ENCODE data around the gene SRP9.

- TF ChIP-seq, protein P1, sequence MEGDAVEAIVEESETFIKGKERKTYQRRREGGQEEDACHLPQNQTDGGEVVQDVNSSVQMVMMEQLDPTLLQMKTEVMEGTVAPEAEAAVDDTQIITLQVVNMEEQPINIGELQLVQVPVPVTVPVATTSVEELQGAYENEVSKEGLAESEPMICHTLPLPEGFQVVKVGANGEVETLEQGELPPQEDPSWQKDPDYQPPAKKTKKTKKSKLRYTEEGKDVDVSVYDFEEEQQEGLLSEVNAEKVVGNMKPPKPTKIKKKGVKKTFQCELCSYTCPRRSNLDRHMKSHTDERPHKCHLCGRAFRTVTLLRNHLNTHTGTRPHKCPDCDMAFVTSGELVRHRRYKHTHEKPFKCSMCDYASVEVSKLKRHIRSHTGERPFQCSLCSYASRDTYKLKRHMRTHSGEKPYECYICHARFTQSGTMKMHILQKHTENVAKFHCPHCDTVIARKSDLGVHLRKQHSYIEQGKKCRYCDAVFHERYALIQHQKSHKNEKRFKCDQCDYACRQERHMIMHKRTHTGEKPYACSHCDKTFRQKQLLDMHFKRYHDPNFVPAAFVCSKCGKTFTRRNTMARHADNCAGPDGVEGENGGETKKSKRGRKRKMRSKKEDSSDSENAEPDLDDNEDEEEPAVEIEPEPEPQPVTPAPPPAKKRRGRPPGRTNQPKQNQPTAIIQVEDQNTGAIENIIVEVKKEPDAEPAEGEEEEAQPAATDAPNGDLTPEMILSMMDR (IDR thresholded peaks at IDR 0.05), result no peak
- TF ChIP-seq EP300 (IDR thresholded peaks at IDR 0.05) (no peak), POLR2A (IDR thresholded peaks at IDR 0.05; ENCODE audit: low read depth) (no peak), POLR2AphosphoS5 (IDR thresholded peaks at IDR 0.05) (no peak)
Measured at GRCh38 chr1:225738763-225739162, 38.9 kb upstream of the SRP9 start.
